GM19397 (cell line): Measurements from ENCODE around the gene TMEM270.
"Not testable (repeated sequence)": the region's sequence is repeated elsewhere in the genome, so short reads cannot be mapped to it uniquely, and the experiment has no call there.

ENCODE experiments used
- ATAC-seq: cut with Tn5 transposase; IDR thresholded peaks from one replicate; pipeline ENCODE4 v1.9.1; 2021; ENCODE audit warnings: mild to moderate bottlenecking, moderate library complexity; ENCODE audit not compliant: unreplicated experiment

TMEM270 gene, protein sequence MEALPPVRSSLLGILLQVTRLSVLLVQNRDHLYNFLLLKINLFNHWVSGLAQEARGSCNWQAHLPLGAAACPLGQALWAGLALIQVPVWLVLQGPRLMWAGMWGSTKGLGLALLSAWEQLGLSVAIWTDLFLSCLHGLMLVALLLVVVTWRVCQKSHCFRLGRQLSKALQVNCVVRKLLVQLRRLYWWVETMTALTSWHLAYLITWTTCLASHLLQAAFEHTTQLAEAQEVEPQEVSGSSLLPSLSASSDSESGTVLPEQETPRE

DNA sequence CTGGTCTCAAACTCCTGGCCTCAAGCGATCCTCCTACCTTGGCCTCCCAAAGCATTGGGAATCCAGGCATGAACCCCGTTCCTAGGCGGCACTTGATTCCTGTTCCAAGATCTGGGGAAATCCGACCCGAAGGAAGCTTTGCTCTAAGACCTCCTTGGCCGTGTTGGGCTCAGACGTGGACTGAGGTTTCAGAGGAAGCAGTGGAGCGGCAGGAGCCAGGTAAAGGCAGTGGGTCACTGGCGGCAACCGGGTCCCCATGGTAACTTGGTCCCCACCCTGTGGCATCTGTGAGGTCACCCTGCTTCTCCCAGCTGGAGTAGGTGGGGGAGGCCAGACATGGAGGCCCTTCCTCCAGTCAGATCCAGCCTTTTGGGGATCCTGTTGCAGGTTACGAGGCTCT lies at the start of gene TMEM270:
TMEM270 (plus strand) TSS at position 301 of the 400 bp plus-strand sequence; CDS start at position 337, 36 bp downstream.
- ATAC-seq: no peak

DNA sequence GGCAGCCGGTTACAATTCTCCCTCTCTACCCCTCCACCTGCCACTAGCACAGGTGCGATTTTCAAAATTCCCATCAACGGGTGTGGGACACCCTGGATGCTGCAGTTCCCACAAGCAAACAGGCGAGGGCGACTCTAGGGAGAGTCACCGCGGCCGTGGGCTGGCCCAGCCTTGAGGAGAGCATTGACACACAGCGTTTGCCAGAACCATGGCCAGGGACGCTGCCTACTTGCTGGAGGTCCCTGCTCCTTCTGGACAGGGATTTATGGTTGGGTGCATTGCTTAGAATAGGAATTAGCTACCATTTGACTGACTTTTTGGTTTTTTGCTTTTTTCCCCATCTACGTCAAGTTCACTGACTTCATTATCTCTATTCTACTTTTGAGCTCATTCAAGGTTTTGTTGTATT lies 49.2 kb upstream of the TMEM270 start:
- ATAC-seq: no peak

DNA sequence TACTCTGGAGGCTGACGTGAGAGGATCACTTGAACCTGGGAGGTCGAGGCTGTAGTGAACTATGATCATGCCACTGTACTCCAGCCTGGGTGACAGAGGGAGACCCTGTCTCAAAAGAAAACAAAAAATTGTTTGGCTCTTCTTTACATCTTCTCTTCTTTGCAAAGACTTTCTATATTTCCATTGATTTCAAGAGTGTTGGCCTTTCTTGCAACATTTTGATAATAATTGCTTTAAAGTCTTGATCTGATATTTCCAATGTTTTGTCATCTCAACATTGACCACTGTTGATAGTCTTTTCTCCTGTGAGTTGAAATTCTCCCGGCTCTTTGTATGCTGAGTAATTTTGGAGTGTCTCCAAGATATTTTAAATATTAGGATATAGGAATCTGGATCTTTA lies 48.0 kb upstream of the TMEM270 start:
- ATAC-seq: no peak

DNA sequence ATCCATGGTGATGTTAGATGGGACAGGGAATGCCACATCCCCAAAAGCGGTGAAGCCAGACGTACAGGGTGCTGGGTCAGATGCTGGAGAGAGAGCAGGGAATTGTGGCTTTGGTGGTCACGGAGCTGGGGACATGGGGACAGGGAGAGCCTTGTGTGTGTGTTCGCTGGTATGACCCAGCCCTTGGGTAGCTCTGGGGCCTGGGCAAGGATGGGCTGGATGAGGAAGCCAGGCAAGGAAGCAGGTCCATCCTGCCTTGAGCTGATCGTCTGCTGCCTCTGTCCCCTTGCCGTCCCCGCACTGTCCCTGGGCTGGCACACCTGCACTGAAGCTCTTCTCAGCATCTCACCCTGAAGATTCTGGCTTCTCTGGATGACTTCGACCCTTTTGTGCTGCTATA lies 45.5 kb upstream of the TMEM270 start:
- ATAC-seq: no peak

DNA sequence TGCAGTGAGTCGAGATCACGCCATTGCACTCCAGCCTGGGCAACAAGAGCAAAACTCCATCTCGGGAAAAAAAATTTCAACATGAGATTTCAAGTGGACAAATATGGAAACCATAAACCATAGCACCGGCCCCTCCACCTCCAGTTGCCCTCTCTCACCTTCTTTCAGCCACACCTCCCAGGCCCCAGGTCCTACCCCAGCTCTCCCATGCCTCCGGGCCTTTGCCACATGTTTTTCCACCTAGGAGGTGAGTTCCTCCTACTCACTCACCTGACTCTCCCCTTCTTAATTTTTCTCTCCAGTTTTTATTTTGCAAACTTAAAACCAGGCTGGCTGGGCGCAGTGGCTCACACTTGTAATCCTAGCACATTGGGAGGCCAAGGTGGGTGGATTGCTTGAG lies 43.8 kb upstream of the TMEM270 start:
- ATAC-seq: no peak

DNA sequence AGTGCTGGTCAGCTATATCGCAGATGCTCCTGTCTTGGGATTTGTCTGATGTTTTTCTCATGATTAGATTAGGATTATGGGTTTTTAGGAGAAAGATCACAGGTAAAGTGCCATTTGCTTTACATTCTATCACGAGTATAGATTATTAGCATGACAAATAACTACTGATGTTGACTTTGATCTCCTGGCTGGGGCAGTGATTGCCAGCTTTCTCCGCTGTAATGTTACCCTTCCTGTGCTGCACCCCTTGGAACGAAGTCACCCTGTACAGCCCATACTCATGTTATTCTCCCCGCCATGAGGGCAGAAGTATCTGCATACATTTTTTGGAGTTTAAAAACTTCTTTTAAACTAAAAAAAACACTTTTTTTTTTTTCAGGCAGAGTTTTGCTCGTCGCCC lies 40.9 kb upstream of the TMEM270 start:
- ATAC-seq: no peak

DNA sequence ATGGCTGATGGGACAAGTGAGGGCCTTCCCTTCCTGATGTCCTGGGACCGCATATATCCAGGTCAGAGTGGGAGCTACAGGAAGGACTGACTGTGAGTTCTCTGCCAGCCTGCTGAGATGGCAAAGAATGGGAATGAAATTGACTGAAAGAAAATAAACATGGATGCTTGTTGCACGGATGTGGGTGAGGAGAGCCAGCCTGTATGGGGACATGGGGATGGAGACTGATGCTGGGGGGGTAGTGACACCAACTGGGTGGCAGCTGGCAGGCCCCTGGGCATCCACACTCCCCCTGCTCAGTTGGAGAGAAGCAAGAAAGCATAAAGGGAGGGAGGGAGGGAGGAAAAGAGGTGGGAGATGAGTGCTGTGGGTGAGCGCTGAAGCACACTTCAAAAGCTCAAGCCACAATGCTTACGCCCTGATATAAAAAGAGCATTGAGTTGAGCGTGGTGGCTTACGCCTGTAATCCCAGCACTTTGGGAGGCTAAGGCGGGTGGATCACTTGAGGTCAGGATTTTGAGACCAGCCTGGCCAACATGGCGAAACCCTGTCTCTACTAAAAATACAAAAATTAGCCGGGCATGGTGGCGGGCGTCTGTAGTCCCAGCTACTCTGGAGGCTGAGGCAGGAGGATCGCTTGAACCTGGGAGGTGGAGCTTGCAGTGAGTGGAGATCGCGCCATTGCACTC lies 39.2 kb upstream of the TMEM270 start:
- not testable (repeated sequence) for ATAC-seq

DNA sequence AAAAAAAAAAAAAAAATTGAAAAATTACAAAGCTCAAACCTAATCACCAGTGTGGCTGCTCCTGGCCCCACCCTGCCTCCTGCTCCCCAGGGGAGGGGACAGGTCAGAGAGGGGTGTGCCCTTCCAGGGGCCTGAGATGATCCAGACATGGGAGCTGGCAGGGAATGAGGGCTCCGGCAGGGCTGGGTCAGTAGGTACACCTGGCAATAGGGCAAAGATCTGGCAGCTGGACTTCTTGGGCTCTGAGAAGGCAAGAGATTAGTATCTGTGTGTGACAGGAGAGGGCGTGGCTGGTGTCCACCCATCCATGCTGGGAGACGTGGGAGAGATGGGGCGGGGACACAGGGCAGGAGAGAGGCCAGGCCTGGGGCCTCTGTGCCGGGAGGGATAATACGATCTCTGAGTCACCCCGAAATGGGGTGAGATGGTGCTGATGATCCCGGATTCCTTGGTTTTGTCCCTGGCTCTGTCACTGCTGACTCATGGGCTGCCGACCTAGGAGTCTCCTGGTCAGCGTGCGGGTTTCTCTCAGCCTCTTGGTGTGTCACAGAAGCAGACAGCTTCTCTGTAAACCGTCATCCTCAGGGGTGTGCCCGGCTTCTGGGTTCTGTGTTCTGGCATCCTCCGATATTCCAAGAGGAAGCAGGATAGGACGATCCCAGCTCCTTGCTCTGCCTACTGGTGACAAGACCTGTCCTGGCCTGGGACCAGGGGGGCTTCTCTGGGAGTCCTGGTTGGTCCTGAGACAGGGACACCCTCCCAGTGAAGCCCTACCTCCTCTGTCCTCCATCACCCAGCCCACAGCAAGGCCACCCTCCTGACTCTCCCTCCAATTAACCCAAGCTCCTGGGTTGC lies 38.4 kb upstream of the TMEM270 start:
- no peak for ATAC-seq

DNA sequence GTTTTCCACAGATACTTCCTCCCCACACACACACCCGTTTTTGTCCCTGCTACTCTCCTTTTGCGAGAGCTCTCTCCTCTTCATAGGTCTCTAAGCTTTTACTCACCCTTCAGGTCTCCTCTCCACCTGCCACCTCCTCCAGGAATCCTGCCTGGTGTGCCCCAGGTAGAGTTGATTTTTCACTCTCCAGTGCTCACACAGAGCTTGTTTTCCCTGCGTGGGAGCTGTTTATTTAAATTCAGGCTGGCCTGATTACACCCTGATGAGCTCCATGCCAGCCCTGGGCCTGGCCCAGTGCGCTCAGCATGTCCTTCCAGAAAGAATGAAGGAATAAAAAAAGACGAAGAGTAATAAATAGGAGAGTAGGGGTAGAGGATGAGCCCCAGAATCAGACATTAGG lies 37.7 kb upstream of the TMEM270 start:
- ATAC-seq: no peak

DNA sequence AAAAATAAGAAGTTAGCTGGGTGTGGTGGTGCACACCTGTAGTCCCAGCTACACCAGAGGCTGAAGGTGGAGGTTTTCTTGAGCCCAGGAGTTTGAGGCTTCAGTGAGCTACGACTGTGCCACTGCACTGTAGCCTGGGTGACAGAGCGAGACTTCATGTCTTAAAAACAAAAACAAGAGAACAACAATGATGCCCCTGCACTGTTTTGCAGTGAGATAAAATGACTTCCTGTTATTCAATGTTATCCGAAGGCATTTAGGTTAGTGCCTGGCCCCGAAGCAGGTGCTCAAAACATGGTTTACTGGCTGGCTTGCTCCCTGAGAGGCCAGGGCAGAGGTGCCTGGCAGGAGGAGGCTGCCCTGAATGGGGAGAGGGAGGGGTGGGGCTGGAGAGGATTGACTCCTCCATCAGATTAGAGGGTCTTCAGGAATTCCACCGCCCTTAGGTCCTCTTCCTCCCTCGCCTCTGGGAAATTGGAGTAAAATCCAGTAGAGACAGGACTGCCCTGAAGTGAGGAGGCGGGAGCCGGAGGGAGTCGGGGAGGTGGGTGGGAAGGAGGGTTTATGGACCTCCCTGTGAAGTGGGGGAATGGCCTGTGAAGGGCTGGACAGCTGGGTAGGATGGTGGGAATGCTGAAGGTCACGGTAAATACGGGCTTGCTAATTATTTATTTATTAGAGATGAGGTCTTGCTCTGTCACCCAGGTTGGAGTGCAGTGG lies 36.9 kb upstream of the TMEM270 start:
- no peak for ATAC-seq

DNA sequence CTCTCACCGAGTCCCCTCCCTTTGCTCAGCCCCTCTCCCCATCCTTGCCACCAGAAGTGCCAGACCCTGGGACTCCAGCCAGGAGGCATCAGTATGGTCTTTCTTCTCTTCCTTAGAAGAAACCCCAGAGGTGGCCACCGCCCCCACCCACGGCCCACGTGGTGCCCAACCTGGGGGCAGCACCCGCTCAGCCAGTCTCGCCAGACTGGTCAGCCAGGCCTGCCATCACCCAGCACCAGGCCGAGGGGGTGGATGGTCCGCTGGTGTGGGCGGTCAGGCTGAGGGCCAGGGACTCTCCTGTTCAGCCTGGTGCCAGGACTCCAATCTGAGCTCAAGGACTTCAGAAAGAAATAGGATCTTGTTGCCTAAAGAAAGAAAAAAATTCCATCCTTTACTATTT lies 36.0 kb upstream of the TMEM270 start:
- ATAC-seq: no peak

DNA sequence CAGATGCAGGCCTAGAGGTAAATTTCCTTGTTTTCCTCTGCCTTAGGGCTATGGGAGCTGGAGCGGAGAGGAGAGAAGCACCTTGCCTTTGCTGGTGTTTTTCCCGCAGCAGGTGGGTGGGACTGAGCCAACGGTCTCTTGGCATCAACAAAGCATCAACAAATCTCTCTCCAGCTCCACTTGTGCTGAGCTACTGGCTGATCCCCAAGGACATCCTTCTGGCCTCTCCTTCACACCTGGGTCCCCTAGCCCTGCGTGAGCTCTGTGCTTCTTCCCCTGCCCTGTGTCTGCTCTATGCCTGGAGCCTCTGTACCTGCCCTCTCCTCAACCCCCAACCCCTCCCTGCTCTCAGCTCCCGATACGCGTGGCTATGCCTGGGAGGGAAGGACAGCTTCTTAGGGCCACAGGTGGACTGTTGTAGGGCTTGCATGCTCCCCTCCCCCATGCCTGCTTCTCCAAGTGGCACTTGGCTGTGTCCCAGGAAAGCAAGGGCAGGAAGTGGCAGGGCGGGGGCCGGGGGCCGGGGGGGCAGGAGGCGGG lies 33.3 kb upstream of the TMEM270 start:
- ATAC-seq: no peak

DNA sequence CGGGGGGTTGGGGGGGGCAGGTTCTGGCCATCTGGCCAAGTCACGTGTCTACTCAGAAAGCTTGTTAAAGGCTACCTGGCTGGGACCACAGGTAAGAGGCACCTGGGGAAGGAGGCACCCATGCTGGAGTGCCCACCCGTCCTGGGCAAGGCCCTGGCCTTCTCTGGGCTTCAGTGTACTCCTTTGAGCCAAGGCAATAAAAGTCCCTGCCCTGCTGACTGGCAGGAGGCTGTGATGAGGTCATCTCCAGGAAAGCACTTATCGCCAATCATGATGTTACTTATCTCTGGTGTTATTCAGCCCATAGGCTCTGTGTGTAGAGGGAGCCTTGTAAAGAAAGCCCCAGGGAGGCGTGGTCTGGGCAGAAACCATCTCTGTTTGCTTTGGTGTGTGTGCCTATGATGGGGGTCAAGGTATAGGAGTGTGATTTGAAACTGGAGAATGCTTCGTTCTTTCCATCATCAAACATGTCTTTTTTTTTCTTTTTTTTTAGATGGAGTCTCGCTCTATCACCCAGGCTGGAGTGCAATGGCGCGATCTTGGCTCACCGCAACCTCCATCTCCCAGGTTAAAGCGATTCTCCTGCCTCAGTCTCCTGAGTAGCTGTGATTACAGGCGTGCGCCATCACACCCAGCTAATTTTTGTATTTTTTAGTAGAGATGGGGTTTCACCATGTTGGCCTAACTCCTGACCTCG lies 32.7 kb upstream of the TMEM270 start:
- no peak for ATAC-seq

DNA sequence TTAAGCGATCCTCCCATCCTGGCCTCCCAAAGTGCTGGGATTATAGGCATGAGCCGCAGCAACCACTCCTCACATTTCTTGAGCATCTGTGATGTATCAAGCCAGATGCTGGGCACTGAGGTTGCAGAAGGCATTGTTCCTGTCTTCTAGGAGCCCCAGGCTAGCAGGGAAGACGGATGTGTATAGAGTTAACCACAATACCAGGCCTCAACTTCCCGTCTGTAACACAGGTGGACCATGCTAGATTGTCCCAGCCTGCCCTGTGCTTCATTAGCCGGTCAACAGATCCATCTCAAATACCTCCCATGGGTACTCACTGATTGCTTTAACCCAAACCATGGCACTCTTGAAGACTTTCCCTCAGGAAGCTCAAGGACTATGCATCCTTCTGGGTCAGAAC lies 32.0 kb upstream of the TMEM270 start:
- ATAC-seq: no peak

DNA sequence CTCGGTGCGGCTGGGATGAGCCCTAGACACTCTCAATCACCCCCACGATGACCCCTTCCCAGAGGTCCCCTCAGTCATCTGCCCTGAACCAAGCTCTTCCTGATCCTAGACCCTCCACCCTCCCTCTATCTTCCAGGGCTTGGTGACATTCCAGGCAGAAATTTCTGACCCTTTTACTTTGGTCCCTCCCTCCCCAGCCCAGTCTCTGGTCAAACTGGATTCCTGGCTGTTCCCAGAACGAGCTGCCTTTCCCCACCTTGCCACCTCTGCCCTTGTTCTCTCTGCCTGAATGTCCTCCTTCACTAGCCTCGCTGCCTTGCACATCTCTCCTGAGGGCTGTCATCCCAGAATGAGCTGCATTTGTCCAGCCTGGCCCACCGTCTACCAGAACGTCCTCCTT lies 31.5 kb upstream of the TMEM270 start:
- no peak for ATAC-seq

DNA sequence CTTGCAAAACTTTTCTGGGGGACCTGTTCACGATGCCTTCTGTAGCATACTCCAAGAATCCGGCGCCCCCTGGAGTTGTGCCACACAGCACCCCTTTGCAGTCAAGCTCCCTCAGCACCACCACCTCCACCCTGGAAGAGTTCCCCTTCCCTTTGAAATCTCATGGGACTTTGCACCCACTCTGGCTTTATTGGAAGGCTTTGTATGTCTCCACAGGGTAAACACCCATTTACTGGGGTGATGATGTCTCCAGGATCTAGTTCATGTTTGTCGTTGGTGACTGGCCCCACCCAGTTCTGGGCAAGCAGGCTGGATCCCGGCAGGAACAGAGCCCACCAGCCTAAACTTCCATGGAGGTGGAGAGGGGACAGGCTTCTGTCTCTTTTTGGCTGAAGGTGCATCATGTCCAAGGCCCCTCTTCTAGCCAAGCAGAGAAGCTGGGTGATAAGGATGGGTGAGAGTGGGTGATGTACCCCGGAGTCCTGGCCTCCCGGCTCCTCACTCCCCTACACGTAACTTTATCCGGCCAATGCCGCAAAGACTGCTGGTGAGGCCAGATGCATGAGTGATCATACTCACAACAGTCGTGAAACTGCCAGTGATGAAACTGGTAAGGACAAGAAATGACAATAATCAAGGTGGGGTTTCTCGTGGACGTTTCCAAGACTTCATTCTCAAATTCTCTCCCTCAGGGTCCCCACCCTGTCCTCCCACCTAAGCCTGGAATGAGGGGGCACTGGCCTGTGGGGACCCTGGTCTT lies 30.9 kb upstream of the TMEM270 start:
- no peak for ATAC-seq

DNA sequence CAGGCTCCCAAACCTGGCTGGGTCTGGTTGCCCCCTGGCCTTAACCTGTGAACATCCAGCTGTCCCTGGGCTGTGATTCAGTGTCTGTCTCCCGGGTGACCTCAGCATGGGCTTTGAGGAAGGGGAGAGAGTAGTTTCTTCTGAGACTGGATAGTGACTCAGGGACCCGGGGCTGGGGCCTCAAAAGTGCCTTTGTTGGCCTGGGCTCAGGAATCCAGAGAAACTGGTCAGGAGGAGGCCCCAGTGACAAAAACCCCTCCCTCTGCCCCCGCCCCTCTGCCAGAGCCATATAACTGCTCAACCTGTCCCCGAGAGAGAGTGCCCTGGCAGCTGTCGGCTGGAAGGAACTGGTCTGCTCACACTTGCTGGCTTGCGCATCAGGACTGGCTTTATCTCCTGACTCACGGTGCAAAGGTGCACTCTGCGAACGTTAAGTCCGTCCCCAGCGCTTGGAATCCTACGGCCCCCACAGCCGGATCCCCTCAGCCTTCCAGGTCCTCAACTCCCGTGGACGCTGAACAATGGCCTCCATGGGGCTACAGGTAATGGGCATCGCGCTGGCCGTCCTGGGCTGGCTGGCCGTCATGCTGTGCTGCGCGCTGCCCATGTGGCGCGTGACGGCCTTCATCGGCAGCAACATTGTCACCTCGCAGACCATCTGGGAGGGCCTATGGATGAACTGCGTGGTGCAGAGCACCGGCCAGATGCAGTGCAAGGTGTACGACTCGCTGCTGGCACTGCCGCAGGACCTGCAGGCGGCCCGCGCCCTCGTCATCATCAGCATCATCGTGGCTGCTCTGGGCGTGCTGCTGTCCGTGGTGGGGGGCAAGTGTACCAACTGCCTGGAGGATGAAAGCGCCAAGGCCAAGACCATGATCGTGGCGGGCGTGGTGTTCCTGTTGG lies 30.0 kb upstream of the TMEM270 start, which contains the start of gene CLDN4:
CLDN4 (plus strand) TSS at position 316 of the 903 bp plus-strand sequence; CDS start at position 522, 206 bp downstream.
- no peak for ATAC-seq

DNA sequence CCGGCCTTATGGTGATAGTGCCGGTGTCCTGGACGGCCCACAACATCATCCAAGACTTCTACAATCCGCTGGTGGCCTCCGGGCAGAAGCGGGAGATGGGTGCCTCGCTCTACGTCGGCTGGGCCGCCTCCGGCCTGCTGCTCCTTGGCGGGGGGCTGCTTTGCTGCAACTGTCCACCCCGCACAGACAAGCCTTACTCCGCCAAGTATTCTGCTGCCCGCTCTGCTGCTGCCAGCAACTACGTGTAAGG lies 29.4 kb upstream of the TMEM270 start:
- no peak for ATAC-seq
